Lower lobe of right lung (tissue), 2 donors: ENCODE measurements around the gene PACRG. TPM values are rescaled to one million over a fixed set of nuclear protein-coding genes. Genes with fewer than 3 reads are reported as not detected.

Source experiments
- ATAC-seq, 2 donors: fragments of 200-7000 bp; cut with Tn5 transposase; one replicate each; pipeline ENCODE4 v1.9.1; 2020 to 2022; ENCODE audit warnings: mild to moderate bottlenecking in 2 of 2, moderate library complexity in 2 of 2
- DNase-seq: peaks from one replicate; pipeline ENCODE4 v3.0.0-alpha.2; 2020
- H3K27ac ChIP-seq: fragments of 200-600 bp; one replicate; pipeline ENCODE4 v1.8.0; 2022
- H3K27me3 ChIP-seq: fragments of 200-600 bp; one replicate; pipeline ENCODE4 v1.8.0; 2022; ENCODE audit warnings: low read depth
- H3K36me3 ChIP-seq: fragments of 200-600 bp; one replicate; pipeline ENCODE4 v1.8.0; 2022; ENCODE audit warnings: mild to moderate bottlenecking
- H3K4me1 ChIP-seq: fragments of 200-600 bp; one replicate; pipeline ENCODE4 v1.8.0; 2022
- H3K4me3 ChIP-seq: fragments of 200-600 bp; one replicate; pipeline ENCODE4 v1.8.0; 2022; ENCODE audit warnings: mild to moderate bottlenecking
- H3K9me3 ChIP-seq: fragments of 200-600 bp; one replicate; pipeline ENCODE4 v1.8.0; 2022
- intact Hi-C: fragments of 100-400 bp; cut with DNase I; formaldehyde crosslinking; loops from one replicate; pipeline ENCODE4 v1.11.0; 2022
- total RNA-seq: library from RNA; stranded (reverse); fragmentation: NEBNext Ultra II Directional; extraction: Animal tissue kit (Norgen Biotek cat#: 25700); gene quantifications from one replicate; pipeline ENCODE4 v1.2.1, GENCODE V29; 2021
- TF ChIP-seq, protein P1 (sequence below): fragments of 200-600 bp; IDR thresholded peaks from one replicate; pipeline ENCODE4 v1.8.0; 2022; ENCODE audit warnings: antibody characterized with exemption, mild to moderate bottlenecking
- donor health status: DM: no; HTN: yes; CAD: no; lungs with severe emphysema.

Gene PACRG
- total RNA-seq, 1 donor from 2014 or later: 5.5 TPM

GRCh38 chr6:163023700-163024099 lies 295.9 kb downstream of the PACRG start:
- H3K4me3 ChIP-seq: no peak overlapping the region
- H3K36me3 ChIP-seq: no peaks in the 10 kb centered on the region
- no peaks in the 10 kb centered on the region for H3K27me3 ChIP-seq
- H3K27ac ChIP-seq: no peak overlapping the region
- ATAC-seq: no peak
- H3K9me3 ChIP-seq: peaks cover 12% of the 10 kb centered on the region
- TF ChIP-seq, protein P1, sequence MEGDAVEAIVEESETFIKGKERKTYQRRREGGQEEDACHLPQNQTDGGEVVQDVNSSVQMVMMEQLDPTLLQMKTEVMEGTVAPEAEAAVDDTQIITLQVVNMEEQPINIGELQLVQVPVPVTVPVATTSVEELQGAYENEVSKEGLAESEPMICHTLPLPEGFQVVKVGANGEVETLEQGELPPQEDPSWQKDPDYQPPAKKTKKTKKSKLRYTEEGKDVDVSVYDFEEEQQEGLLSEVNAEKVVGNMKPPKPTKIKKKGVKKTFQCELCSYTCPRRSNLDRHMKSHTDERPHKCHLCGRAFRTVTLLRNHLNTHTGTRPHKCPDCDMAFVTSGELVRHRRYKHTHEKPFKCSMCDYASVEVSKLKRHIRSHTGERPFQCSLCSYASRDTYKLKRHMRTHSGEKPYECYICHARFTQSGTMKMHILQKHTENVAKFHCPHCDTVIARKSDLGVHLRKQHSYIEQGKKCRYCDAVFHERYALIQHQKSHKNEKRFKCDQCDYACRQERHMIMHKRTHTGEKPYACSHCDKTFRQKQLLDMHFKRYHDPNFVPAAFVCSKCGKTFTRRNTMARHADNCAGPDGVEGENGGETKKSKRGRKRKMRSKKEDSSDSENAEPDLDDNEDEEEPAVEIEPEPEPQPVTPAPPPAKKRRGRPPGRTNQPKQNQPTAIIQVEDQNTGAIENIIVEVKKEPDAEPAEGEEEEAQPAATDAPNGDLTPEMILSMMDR: no peak
- no peak for DNase-seq
- no peaks in the 10 kb centered on the region for H3K4me1 ChIP-seq
- intact Hi-C loops: no loop called here

GRCh38 chr6:163026893-163027292 lies 299.1 kb downstream of the PACRG start:
- ATAC-seq: no peak
- H3K9me3 ChIP-seq: peaks cover 12% of the 10 kb centered on the region
- TF ChIP-seq, protein P1: no peak

GRCh38 chr6:163030980-163031379 lies 303.2 kb downstream of the PACRG start:
- intact Hi-C loops: no loop called here
- Histone ChIP-seq H3K27ac (no peak overlapping the region), H3K4me3 (no peak overlapping the region), H3K9me3 (no peaks in the 10 kb centered on the region), H3K27me3 (no peaks in the 10 kb centered on the region), H3K36me3 (no peaks in the 10 kb centered on the region), H3K4me1 (no peaks in the 10 kb centered on the region)
- ATAC-seq: no peak
- TF ChIP-seq, protein P1: no peak
- no peak for DNase-seq

More at GRCh38 chr6:163026893-163027292, 299.1 kb downstream of the PACRG start:
- no peak for DNase-seq
- Histone ChIP-seq H3K27ac (no peak overlapping the region), H3K4me1 (no peaks in the 10 kb centered on the region), H3K4me3 (no peak overlapping the region), H3K36me3 (no peaks in the 10 kb centered on the region), H3K27me3 (no peaks in the 10 kb centered on the region)
- intact Hi-C loops: no loop called here

DNA sequence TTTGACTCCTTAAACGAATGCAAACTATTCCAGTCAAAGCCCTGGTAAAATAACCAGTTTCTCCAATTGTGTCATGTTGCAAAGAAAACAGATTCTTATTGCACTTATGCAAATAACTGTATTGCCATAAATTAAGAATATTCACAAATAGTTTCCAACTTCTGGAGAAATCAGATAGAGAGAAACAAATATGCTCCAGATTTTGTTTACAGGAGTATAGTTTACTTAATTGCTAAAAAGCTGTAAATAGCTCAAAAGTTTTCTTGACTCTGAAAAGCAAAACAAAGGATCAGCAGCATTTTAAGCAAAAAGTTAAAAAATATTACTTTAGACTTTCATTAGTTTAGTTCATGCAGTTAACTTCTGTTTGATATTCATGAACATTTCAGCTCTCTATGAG lies 304.2 kb downstream of the PACRG start:
- TF ChIP-seq, protein P1: no peak
- H3K4me1 ChIP-seq: no peaks in the 10 kb centered on the region
- no peaks in the 10 kb centered on the region for H3K9me3 ChIP-seq
- ATAC-seq: no peak
- no peak for DNase-seq
- intact Hi-C loops: no loop called here
- H3K36me3 ChIP-seq: no peaks in the 10 kb centered on the region
- H3K27ac ChIP-seq: no peak overlapping the region
- no peak overlapping the region for H3K4me3 ChIP-seq
- no peaks in the 10 kb centered on the region for H3K27me3 ChIP-seq

GRCh38 chr6:163036160-163036645 lies 308.4 kb downstream of the PACRG start:
- DNase-seq (no peak), ATAC-seq (no peak)
- Histone ChIP-seq H3K4me1 (no peaks in the 10 kb centered on the region), H3K4me3 (no peak overlapping the region), H3K9me3 (no peaks in the 10 kb centered on the region), H3K27ac (no peak overlapping the region), H3K27me3 (no peaks in the 10 kb centered on the region), H3K36me3 (no peaks in the 10 kb centered on the region)
- intact Hi-C loops: no loop called here
- TF ChIP-seq, protein P1: no peak

- Histone ChIP-seq H3K36me3 (no peaks in the 10 kb centered on the region), H3K4me1 (no peaks in the 10 kb centered on the region), H3K9me3 (no peaks in the 10 kb centered on the region), H3K27me3 (no peaks in the 10 kb centered on the region), H3K4me3 (no peak overlapping the region), H3K27ac (no peak overlapping the region)
- DNase-seq (no peak), ATAC-seq (no peak)
- intact Hi-C loops: no loop called here
- TF ChIP-seq, protein P1: no peak
These were observed 310.5 kb downstream of the PACRG start for GRCh38 chr6:163038317-163038716.
